SH-SY5Y (cell line): ENCODE measurements around the gene C1QL2.

ENCODE experiments used
- GATA2 ChIP-seq: IDR thresholded peaks from 2 replicates; pipeline ENCODE4 v1.6.1; 2011; ENCODE audit warnings: mild to moderate bottlenecking, low read depth, low read length
- GATA3 ChIP-seq: IDR thresholded peaks from 2 replicates; pipeline ENCODE4 v1.6.1; 2011; ENCODE audit warnings: low read depth, mild to moderate bottlenecking, low read length, moderate library complexity

DNA sequence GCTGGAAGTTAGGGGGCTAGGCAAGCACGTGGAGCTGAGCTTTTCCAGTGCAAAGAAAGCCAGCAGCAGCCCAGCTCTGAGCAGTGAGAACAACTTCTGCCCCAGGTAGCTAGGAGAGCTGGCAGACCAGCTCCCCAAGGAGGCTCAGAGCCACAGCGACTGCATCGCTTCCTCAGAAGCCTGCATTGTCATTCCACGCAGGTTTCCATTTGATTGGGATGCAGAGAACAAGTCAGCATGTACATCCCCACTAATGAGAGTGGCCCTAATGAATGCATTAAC, 45.1 kb downstream of the C1QL2 start:
- TF ChIP-seq GATA2 (no peak), GATA3 (no peak)
